ENCODE results near the gene SLC10A7.

- TF ChIP-seq CTCF (conservative IDR thresholded peaks at IDR 0.05 in 1 of 2, IDR thresholded peaks at IDR 0.05 in 1 of 2; ENCODE audit: extremely low read depth in 1 of 2, insufficient read depth in 1 of 2, low read depth in 1 of 2, low read length in 2 of 2) (no peak), EZH2 (IDR thresholded peaks at IDR 0.05; ENCODE audit: borderline replicate concordance, low read length) (no peak)
Observed at GRCh38 chr4:146500216-146500615, 21.5 kb downstream of the SLC10A7 start.

Data from mammary epithelial cell (primary cell).